Esophagus muscularis mucosa (tissue), 3 donors: ENCODE data around the gene GSE1.

Source experiments
- CTCF ChIP-seq, 3 experiments: fragments of 200-600 bp in 2 of 3; fragments of 450-650 bp in 1 of 3; sonication (generic) in 2 of 3; IDR thresholded peaks; one replicate each; pipeline ENCODE4 v1.5.1; 2017 to 2019; ENCODE audit warnings: antibody characterized with exemption in 3 of 3, mild to moderate bottlenecking in 2 of 3, moderate library complexity in 1 of 3
- POLR2A ChIP-seq: fragments of 450-650 bp; IDR thresholded peaks from one replicate; pipeline ENCODE4 v1.6.1; 2017; ENCODE audit warnings: antibody characterized with exemption, moderate library complexity, mild to moderate bottlenecking, low read depth

GRCh38 chr16:85653290-85653891 lies 40.3 kb downstream of the GSE1 start:
- no peak for TF ChIP-seq CTCF (IDR thresholded peaks at IDR 0.05)
- no peak for TF ChIP-seq POLR2A
